Muscle of leg (tissue), 11 donors: Measurements from ENCODE around the gene VEZT. TPM values are rescaled to one million over a fixed set of nuclear protein-coding genes. Genes with fewer than 3 reads are reported as not detected.
"Not testable (repeated sequence)": the region's sequence is repeated elsewhere in the genome, so short reads cannot be mapped to it uniquely, and the experiment has no call there.

Experiments used
- DNase-seq: peaks from one replicate; pipeline ENCODE4 v3.0.0; 2013
- H3K27ac ChIP-seq: one replicate; pipeline ENCODE4 v1.5.1; 2013; ENCODE audit warnings: mild to moderate bottlenecking, low read length, control low read depth
- H3K27me3 ChIP-seq: one replicate; pipeline ENCODE4 v1.6.1; 2013; ENCODE audit warnings: low read length; ENCODE audit not compliant: control insufficient read depth, insufficient read depth
- H3K36me3 ChIP-seq: one replicate; pipeline ENCODE4 v1.6.1; 2013; ENCODE audit warnings: low read length; ENCODE audit not compliant: control insufficient read depth, insufficient read depth
- H3K4me1 ChIP-seq: one replicate; pipeline ENCODE4 v1.6.1; 2013; ENCODE audit warnings: low read length; ENCODE audit not compliant: control insufficient read depth, insufficient read depth
- H3K4me3 ChIP-seq: one replicate; pipeline ENCODE4 v1.5.1; 2013; ENCODE audit warnings: low read length, control low read depth
- H3K9me3 ChIP-seq: replicated peaks from 2 replicates; pipeline ENCODE4 v1.6.1; 2013; ENCODE audit warnings: low read depth, low read length; ENCODE audit not compliant: control insufficient read depth
- WGBS: methylation state at CpG from one replicate; pipeline ENCODE4 v1.1.5; 2013; ENCODE audit warnings: missing lambda C conversion rate; ENCODE audit not compliant: insufficient coverage; 5-methylcytosine and 5-hydroxymethylcytosine counted together
- polyA plus RNA-seq, 8 donors: library from polyadenylated mRNA; unstranded; fragments of 120-200 nt; gene quantifications; one replicate each; pipeline versions ENCODE4 v1.2.1 to v1.2.3, GENCODE V29; 2013; ENCODE audit warnings: inconsistent platforms in 1 of 8, low replicate concordance in 1 of 8; ENCODE audit not compliant: insufficient read length in 8 of 8, insufficient read depth in 1 of 8
- total RNA-seq: library from RNA; stranded (reverse); fragments of 120-200 nt; gene quantifications from one replicate; pipeline ENCODE4 v1.2.4, GENCODE V29; 2013

The VEZT gene
- total and polyA plus RNA-seq, 9 donors, result 56.1 to 83.3 (median 70.1) TPM

GRCh38 chr12:95304673-95305198 is 87.1 kb downstream of the VEZT start:
- Histone ChIP-seq H3K4me3 (no peak overlapping the region), H3K4me1 (no peaks in the 10 kb centered on the region), H3K27me3 (no peaks in the 10 kb centered on the region), H3K36me3 (peaks cover 15% of the 10 kb centered on the region), H3K27ac (no peak overlapping the region), H3K9me3 (no peaks in the 10 kb centered on the region)
- DNase-seq, result no peak
- WGBS, result no CpG with 5 or more reads among the region's 3 CpGs

GRCh38 chr12:95312656-95313055 is 95.0 kb downstream of the VEZT start:
- Histone ChIP-seq H3K36me3 (peaks cover 5% of the 10 kb centered on the region), H3K9me3 (no peaks in the 10 kb centered on the region), H3K27ac (no peak overlapping the region), H3K4me1 (no peaks in the 10 kb centered on the region), H3K4me3 (no peak overlapping the region), H3K27me3 (no peaks in the 10 kb centered on the region)
- DNase-seq, result no peak
- WGBS, result no CpG with 5 or more reads among the region's 1 CpG

- not testable (repeated sequence) for H3K9me3 ChIP-seq, H3K27me3 ChIP-seq, H3K36me3 ChIP-seq, H3K4me3 ChIP-seq, H3K4me1 ChIP-seq, H3K27ac ChIP-seq, DNase-seq
- 90% methylated on average over 5 of the region's 6 CpGs for WGBS
Observed at GRCh38 chr12:95314756-95315155, 97.1 kb downstream of the VEZT start.

GRCh38 chr12:95316798-95317197 is 99.2 kb downstream of the VEZT start:
- no peaks in the 10 kb centered on the region for H3K27me3 ChIP-seq
- H3K4me1 ChIP-seq, result peaks cover 2% of the 10 kb centered on the region
- no peaks in the 10 kb centered on the region for H3K36me3 ChIP-seq
- WGBS, result 100% methylated on average over 1 of the region's 4 CpGs
- no peak for DNase-seq
- H3K4me3 ChIP-seq, result no peak overlapping the region
- no peaks in the 10 kb centered on the region for H3K9me3 ChIP-seq
- no peak overlapping the region for H3K27ac ChIP-seq

- no peak for DNase-seq
- Histone ChIP-seq H3K27me3 (no peaks in the 10 kb centered on the region), H3K4me3 (no peak overlapping the region), H3K4me1 (peaks cover 2% of the 10 kb centered on the region), H3K36me3 (no peaks in the 10 kb centered on the region), H3K9me3 (no peaks in the 10 kb centered on the region), H3K27ac (no peak overlapping the region)
- no CpG with 5 or more reads among the region's 2 CpGs for WGBS
Observed at GRCh38 chr12:95318071-95318545, 100.5 kb downstream of the VEZT start.

GRCh38 chr12:95319694-95320331 is 102.2 kb downstream of the VEZT start:
- no CpG with 5 or more reads among the region's 1 CpG for WGBS
- no peaks in the 10 kb centered on the region for H3K27me3 ChIP-seq

GRCh38 chr12:95321516-95322246 is 104.1 kb downstream of the VEZT start:
- Histone ChIP-seq H3K4me3 (no peak overlapping the region), H3K36me3 (no peaks in the 10 kb centered on the region), H3K9me3 (no peaks in the 10 kb centered on the region), H3K27me3 (no peaks in the 10 kb centered on the region), H3K27ac (no peak overlapping the region), H3K4me1 (peaks cover 2% of the 10 kb centered on the region)
- WGBS, result no CpG with 5 or more reads among the region's 3 CpGs
- DNase-seq, result no peak

More at GRCh38 chr12:95319694-95320331, 102.2 kb downstream of the VEZT start:
- Histone ChIP-seq H3K27ac (no peak overlapping the region), H3K4me1 (peaks cover 2% of the 10 kb centered on the region), H3K9me3 (no peaks in the 10 kb centered on the region), H3K4me3 (no peak overlapping the region), H3K36me3 (no peaks in the 10 kb centered on the region)
- DNase-seq, result no peak

- WGBS, result no CpG with 5 or more reads among the region's 4 CpGs
- Histone ChIP-seq H3K4me3 (no peak overlapping the region), H3K27me3 (no peaks in the 10 kb centered on the region), H3K4me1 (peaks cover 2% of the 10 kb centered on the region), H3K36me3 (no peaks in the 10 kb centered on the region), H3K27ac (peak overlapping the region; percentile 17), H3K9me3 (no peaks in the 10 kb centered on the region)
- peak; percentile 81 for DNase-seq
Observed at GRCh38 chr12:95322326-95322725, 104.7 kb downstream of the VEZT start.

GRCh38 chr12:95323212-95323611 is 105.6 kb downstream of the VEZT start:
- H3K27ac ChIP-seq, result no peak overlapping the region

GRCh38 chr12:95324246-95324645 is 106.6 kb downstream of the VEZT start:
- 69% methylated on average over 3 of the region's 7 CpGs for WGBS
- not testable (repeated sequence) for H3K4me3 ChIP-seq, H3K9me3 ChIP-seq, DNase-seq, H3K27me3 ChIP-seq, H3K4me1 ChIP-seq, H3K36me3 ChIP-seq, H3K27ac ChIP-seq

More at GRCh38 chr12:95323212-95323611, 105.6 kb downstream of the VEZT start:
- H3K36me3 ChIP-seq, result no peaks in the 10 kb centered on the region
- no peaks in the 10 kb centered on the region for H3K9me3 ChIP-seq
- H3K27me3 ChIP-seq, result no peaks in the 10 kb centered on the region
- no peak overlapping the region for H3K4me3 ChIP-seq
- H3K4me1 ChIP-seq, result peaks cover 2% of the 10 kb centered on the region
- no peak for DNase-seq
